GM18508 (cell line): ENCODE measurements around the gene CFD.
"Not testable (repeated sequence)": the region's sequence is repeated elsewhere in the genome, so short reads cannot be mapped to it uniquely, and the experiment has no call there.

ENCODE experiments used
- ATAC-seq: cut with Tn5 transposase; IDR thresholded peaks from one replicate; pipeline ENCODE4 v1.9.1; 2021; ENCODE audit warnings: moderate number of reproducible peaks; ENCODE audit not compliant: insufficient read depth, unreplicated experiment

Gene CFD

GRCh38 chr19:884420-885211 lies 25.2 kb downstream of the CFD start:
- ATAC-seq = no peak

GRCh38 chr19:885536-886224 lies 26.2 kb downstream of the CFD start:
- ATAC-seq = no peak

- no peak for ATAC-seq
These were observed 27.6 kb downstream of the CFD start for GRCh38 chr19:887072-887471.

DNA sequence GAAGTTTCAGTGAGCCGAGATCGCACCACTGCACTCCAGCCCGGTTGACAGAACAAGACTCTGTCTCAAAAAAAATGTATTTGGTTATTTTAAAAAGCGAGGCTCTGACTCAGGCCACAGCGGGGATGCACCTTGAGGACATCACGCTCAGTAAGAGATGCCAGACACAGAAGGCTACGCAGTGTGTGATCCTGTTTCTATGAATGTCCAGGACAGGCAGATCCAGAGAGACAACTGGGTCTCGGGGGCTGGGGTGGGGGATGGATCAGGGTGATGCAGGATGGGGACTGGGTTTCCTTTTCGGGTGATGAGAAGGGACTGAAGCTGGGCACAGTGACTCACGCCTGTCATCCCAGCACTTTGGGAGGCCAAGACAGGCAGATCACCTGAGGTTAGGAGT lies 28.1 kb downstream of the CFD start:
- ATAC-seq = no peak

DNA sequence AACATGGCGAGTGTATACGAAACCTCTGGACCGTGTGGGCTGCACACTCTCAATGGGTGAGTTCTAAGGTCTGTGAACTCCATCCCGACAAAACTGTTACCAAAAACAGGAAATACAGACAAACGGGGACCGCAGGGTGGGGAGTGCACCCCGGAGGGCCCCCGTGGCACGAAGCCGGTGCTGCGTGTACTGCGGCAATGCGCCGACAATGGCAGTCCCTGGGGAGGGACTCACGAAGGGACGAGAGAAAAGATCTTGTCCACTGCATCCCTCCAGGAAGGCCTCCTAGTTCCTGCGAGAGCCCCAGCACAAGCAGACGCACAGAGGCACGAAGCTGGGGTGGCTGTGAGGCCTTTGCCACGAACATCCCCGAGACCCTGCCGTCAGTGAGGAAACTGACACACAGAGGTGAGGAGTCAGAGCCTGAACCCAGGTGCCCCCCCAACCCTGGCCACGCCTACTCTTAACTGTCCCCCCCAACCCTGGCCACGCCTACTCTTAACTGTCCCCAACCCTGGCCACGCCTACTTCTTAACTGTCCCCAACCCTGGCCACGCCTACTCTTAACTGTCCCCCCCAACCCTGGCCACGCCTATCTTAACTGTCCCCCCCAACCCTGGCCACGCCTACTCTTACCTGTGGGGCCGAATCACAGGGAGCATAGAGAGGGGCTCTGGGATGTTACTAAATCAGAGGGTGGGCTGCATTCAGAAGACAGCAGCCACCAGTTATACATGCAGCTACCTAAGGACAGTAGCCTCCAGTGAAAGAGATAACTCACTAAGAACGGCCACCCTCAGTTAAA lies 29.3 kb downstream of the CFD start:
- no peak for ATAC-seq

- ATAC-seq = no peak
These were observed 30.3 kb downstream of the CFD start for GRCh38 chr19:889662-890295.

DNA sequence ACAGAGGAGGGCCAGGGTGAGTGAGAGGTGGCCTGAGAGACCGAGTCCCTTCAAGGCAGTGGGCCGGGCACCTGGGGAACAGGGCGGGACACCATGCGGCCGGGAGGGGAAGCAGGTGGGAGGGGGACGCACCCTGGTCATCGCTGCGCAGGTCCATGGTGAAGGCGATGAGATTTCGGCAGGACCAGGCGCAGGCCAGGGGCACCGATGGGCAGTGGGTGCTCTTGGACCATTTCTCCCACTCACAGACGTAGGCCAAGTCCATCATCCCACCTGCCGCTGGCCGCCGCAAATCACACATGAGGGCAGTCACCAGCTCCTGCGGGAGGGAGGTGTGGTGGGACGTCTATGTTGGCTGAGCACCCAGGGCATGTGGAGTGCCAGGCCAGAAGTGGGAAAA lies 31.4 kb downstream of the CFD start:
- ATAC-seq = no peak

DNA sequence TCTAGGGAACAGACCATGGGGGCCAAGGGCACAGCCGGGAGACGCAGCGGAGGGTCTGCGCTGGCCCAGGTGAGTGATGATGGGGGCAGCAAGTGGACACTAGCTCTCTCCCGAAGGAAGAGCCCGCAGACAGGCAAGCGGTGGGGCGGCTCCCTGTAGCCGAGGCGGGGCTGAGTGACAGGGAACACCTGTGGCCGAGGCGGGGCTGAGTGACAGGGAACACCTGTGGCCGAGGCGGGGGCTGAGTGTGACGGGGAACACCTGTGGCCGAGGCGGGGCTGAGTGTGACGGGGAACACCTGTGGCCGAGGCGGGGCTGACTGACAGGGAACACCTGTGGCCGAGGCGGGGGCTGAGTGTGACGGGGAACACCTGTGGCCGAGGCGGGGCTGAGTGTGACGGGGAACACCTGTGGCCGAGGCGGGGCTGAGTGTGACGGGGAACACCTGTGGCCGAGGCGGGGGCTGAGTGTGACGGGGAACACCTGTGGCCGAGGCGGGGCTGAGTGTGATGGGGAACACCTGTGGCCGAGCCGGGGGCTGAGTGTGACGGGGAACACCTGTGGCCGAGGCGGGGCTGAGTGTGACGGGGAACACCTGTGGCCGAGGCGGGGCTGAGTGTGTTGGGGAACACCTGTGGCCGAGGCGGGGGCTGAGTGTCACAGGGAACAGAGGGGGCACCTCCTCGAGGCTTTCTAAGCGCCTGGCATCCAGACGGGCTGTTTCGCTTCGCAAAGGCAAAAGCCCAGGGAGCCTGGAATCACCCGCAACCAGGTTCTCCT lies 32.1 kb downstream of the CFD start:
- ATAC-seq = not testable (repeated sequence)

- no peak for ATAC-seq
These were observed 32.9 kb downstream of the CFD start for GRCh38 chr19:892243-892893.

- peak; percentile 44 for ATAC-seq
These were observed 33.6 kb downstream of the CFD start, which contains the start of the genes MED16 and RNU6-9 for GRCh38 chr19:892894-893689. MED16 (minus strand) TSS chr19:893187; CDS start chr19:891131, 2,056 bp downstream. RNU6-9 (plus strand) TSS chr19:893484.

GRCh38 chr19:896434-896833 lies 37.0 kb downstream of the CFD start:
- ATAC-seq = no peak

DNA sequence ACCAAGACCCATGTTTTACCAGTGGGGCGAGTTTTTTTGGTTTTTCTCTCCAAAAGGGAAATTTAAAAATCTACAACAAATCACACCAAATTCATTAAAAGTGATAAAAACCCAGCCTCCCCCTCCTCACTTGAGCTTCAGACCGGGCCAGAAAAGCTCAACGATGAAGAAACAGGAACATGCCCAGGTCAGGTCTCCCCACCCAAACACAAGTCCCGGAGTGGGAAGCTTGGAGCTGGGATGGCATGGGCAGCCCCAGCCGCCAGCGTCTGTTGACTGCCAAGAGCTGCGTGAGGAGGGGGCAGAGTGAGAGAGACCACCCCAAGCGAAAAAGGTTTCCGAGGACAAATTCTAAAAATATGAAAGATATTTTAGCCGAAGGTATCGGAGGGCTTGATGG lies 37.5 kb downstream of the CFD start:
- ATAC-seq = no peak

DNA sequence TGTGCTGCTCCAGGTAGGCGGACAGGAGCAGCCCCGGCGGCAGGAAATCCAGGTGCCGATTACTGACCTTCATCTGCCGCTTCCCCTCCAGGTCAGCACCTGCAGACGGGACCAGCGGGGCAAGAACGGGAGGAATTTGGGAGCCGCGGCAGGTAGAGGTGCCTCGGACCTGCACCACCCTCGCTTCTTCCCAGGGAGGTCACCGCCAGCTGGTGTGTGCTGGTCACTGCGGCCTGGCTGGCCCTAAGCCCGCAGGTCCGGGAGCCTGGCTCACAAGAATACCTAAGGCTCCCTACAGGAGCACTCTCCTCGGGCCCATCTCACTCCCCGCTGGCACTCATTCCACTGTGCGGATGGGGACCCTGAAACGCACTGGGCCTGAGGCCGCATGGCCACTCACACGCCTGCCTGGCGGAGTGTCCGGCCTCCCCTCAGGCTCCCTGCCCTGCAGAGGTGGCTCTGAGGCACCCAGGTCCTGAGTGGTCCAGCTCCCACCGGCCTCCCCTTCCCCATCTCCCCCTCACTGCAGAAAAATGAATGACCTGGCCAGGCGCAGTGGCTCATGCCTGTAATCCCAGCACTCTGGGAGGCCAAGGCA lies 38.1 kb downstream of the CFD start:
- no peak for ATAC-seq

GRCh38 chr19:898663-899062 lies 39.2 kb downstream of the CFD start:
- ATAC-seq = no peak

DNA sequence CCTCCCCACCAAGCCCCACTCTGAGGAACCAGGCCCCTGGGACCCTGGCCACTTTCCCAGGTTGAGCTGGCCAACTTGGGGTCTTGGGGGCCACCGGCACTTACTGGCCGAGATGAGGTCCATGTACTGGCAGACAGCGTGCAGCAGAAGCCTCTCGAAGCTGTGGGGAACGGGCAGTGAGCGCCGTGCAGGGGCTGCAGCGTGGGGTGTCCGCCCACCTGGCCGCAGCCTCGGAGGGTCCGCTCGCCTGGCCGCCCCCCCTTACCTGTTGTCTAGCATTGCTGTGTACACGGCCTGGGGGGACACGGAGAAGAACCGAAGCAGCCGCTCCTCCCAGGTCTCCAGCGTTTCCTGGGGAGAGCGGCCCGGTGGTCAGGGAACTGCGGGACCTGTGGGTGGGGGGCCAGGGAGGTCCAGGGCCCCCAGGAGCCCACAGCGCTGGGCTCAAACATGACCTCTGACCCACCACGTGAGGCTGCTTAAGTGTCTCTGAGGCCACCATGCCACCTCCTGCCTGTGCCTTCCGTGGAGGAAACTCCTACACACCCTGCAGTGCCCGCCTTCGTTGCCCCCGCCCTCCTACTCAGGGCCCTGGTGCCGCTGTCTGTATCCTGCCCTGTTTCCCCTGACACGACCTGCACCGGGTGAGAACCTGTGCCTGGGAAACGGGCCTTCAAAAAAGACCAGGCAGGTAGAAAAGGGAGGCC lies 40.0 kb downstream of the CFD start:
- ATAC-seq = no peak

GRCh38 chr19:900043-900301 lies 40.5 kb downstream of the CFD start:
- no peak for ATAC-seq

- no peak for ATAC-seq
These were observed 41.0 kb downstream of the CFD start for GRCh38 chr19:900302-901111.
